NCI-H1930 (cell line): ENCODE measurements around the gene CHRM4.

ENCODE experiments used
- DNase-seq, 2 experiments: peaks; one replicate each; lab custom pipeline; 2025; lab: John Stamatoyannopoulos, UW

CHRM4 gene

DNA sequence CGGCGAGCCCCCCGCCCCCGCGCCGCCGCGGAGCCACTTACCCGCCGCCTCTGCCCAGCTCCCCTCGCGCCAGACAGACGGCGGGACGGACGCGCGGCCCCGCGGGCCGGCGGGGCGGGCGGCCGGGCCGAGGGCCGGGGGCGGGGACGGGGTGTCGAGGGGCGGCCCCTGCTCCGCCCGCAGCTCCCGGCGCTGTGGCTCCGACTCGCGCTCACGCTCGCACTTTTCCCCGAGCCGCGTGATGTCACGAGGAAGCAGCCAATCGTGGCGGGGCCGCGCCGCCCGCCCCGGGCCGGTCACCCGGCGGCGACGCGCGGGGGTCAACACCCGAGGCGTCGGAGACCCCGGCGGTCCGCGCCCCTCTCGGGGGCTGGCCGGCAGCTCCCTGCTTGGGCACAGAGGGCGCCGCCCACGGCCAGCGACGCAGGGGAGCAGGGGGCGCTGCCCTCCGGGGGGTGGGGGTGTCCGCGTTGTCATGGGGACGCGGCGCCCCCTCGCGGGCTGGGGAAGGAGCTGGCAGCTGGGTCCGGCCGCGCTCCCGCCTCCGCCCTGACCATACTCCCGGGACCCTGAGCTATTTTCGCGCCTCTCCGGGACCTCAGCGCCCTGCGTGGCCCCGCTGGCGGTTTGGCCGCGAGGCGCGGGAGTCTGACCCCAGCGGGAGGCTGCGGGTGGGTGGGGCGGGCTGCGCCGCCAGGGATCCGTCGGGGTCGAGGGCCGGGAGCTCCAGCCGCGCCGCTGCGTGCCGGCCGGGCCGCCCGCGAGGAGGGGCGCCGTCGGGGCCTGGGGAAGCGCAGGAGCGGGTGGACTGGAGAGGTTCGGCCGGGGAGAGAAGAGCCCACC, at the start of gene CHRM4:
TSS of gene CHRM4 (minus strand) at position 199 of the 843 bp plus-strand sequence. CDS start 5,219 bp downstream, outside the sequence.
- DNase-seq = peak; percentile 94 to 96

DNA sequence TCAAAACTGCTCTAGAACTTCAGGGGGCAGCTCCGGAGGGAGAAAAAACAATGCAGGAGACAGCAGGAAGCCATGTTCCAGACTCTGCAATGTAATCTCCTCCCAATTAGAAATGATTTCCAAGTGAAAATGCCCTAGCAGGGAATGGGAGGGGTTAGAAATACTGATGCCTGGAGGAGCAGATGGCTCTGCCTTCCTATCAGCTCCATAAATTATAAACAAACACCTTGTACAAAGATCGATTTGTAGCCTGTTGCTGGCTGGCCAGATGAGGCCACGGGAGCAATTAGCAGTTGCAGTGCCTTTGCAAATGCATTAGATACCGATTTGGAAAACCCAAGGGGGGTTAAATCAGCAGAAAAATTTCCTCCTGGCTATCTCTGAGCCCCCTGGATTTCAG, 46.6 kb upstream of the CHRM4 start:
- no peak for DNase-seq

DNA sequence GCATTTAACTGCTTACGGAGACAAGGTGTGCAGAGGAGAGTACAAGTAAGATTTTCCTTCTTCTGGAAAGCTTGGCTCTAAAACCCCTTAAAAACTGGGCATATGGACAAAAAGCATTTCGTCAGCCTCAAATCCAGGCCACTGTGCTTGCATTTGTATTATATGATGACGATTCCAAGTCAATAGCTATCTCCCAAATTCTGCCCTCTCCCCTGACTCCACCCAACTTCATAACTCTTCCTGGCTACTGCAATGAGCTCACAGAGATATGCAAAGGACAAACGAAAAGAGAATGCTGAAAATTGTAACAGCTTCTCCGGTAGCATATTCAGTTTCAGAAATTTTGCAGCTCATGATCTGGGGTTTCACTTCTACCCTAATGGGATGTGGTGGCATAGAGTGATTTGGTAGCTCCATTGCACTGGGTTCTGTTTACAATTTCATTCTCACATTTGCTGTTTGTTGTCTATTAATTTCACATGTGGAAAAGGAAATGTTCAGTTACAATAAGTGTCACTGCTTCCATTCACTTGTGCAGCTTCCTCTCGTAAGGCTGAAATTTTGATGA, 45.6 kb upstream of the CHRM4 start:
- no peak for DNase-seq

DNA sequence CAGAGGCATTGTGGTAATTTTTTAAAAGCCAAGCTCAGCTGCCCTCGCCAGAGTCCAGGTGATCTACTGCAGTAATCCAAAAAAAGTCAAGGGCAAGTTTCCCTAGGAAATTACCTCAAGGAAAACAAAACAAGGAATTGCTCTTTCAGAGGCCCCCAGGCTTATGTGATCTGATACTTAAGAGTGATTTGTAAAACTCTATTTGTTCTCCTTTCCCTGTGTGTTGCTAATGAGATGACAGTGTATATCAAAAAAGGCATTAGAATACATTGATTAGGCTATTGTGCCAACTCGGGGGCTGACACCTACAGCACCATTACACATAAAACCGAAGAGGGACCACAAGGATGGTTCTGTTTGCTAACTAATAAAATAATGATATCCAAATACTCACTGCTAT, 44.5 kb upstream of the CHRM4 start:
- DNase-seq = no peak

DNA sequence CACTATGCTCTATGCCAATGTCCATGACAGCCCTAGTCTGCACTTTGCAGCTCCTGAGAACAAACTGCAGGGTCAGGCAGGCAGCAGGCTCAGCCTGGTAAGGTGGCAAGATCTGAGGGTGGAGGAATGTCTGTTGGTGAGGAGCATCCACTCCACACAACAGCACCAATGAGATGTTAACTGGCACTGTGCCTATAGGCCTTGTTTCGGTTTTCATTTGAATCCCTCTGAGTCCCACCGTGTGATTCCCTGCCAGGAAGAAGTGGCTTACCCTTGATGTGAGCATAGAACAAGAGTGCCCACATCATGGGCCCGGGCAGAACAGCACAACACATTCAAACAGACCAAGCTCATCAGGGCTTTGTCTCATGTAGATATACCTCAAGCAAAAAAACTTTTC, 44.1 kb upstream of the CHRM4 start:
- DNase-seq = no peak

DNA sequence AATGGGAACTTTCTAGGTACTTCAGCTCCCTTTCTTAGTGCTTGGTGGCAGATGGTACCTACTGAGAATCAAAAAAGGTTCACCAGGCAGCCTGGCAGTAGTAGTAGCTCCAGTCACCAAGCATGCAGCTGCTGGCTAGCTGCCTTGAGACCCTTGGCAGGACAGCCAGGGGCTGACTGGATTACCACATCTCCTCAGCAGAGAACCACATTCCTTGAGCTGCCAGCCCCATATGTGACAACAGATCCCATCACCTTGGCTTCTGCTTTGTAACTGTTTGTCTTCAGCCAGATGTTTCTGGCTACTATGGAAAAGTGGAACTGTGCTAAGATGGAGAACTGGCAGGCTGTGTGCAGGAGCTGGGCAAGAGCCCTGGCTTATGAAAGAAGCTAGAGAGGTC, 39.6 kb upstream of the CHRM4 start:
- no peak for DNase-seq

DNA sequence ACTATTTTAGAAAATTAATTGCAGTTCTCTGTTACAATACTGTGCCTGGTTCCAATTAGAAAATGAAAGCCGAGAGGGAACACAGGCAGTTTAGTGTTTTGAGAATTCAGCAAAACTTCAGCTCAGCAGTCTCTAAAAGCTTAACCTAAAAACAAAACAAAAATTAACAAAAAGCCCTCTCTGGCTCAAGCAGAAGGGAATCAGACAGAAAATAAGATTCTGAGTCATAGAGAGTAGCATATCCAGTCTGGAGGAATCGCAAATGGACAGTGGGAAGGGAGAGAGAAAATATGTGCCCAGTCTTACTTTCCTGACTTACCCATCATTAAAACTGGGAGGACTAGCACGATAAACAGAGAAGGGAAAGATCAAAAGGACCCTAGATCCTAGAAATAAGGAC, 38.1 kb upstream of the CHRM4 start:
- DNase-seq = no peak

DNA sequence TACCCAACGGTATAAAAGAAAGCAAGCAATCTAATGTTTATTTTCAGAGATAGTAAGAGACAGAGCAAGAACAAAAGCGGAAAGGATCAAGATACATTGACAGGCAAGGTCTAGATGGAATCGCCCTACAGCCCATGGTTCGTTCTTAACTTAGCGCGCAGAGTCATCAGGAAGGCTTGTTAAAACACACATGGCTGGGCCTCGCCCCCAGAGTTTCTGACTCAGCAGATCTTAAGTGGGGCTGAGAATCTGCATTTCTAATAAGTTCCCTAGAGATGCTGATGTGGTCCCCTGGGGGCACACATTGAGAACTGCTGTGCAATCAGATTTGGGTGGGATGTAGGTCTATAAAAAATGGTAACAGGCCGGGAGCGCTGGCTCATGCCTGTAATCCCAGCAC, 35.8 kb upstream of the CHRM4 start:
- DNase-seq = no peak

DNA sequence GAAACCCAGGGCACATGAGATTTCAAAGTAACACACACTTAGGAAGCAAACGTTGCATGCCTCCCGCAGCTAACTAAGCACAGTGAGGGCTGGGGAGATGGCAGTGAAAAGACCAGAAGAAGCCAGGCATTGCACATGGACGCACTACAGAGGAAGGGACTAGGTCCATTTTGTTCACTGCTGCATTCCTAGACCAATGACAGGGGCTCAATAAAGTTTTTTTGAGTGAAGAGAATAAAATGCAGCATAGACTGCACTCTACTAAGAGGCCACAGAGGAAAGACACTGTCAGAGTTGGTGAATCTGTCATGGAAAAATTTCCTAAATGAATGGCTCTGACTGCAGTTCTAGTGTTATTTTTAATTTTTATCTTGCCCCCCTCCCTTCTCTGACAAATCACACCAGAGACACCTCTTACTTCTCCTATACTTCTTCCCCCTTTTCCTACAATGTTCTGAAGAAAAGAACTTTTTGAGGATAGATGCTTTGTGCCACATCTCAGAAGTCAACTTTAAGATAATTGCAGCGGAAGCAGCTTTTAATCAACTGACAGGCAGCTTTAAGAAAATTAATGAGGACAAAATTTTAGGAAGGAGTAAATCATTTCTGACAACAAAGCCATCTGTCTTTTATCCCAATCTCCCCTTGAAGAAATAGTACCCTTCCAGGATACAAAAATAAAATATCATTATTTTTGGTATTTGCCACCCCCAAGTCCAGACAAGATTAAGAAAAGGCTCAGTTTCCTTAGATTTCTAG, 34.8 kb upstream of the CHRM4 start:
- DNase-seq = no peak

DNA sequence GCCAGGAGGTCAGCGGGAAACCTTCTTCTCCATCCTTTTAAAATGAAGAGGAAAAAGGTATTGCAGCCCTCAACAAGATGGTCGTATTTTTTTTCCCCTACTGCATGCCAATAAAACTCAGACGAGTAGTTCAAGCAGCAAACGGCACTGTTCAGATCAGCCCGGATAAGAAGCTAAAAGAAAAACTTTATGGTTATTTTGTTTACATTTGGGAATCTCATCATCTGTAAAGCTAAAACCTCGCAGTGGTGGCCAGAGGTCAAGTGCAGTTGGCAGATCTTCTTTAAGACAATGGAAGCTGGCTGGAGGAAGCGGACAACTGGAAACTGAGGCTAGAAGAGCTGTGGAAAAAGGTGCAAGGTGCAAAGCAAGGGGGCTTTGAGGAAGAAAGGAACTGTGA, 31.0 kb upstream of the CHRM4 start:
- DNase-seq = no peak

DNA sequence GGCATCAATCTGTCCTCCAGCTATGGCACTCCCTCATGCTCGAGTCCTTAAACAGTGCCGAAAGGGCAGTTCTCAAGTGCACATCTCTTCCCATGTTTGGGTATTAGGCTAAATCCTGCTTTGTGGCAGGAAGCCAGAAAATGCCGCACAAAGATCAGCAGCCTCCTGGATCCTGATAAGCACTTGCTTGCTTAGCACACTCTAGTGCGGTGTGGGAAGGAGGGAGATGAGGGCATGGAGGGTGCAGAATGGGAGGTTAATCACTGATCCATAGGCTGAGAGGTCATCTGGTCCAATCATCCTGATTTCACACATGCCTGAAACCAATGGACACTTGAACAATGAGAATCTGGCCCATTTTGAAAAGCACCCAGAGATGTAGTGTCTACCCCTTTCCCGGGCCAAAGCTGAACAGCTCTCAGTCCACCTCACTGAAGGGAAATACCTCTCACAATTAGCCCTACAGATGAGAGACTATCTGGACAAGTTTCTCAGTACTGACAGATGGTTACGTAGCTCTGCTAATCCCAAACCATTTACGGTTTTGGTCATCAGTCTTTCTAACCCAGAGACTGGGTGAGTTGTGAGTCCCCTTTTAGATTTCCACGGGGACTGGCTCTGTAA, 29.8 kb upstream of the CHRM4 start:
- DNase-seq = no peak

DNA sequence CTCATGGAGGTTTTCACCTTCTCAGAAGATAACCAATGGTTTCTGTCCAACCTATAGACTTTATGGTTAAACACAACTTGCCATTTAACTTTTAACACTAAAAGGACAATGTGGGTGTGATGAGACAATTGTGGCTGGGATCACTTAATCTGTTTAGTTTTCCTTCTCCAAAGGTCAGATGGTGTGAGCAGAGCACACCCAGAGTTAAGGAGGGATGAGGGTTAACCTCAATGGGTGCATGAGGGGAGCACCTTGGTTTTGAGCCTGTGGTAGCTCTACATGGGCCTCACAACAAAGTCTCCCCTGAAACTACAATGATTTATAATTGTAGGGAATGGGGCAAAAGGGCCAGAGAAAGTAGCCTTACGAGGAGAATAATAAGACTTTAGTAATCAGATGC, 28.9 kb upstream of the CHRM4 start:
- no peak for DNase-seq

DNA sequence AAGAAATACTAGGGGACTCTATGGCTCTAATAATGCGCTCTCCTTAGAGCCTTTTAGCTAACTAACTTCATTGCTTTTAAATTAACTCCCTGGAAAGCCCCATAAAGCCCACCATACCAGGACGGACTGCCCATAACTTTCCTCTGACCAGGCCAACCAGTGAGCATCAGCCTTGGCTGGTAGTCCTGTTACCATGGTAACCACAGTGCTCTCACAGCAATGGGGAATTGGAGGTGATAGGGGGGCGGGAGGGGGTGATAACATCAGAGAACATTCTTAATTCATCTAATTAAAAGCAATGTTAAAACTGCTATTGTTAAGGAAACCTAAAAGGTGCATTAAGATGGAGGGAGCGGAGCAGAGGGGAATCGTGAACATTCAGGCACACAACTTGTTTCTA, 27.2 kb upstream of the CHRM4 start:
- DNase-seq = no peak

DNA sequence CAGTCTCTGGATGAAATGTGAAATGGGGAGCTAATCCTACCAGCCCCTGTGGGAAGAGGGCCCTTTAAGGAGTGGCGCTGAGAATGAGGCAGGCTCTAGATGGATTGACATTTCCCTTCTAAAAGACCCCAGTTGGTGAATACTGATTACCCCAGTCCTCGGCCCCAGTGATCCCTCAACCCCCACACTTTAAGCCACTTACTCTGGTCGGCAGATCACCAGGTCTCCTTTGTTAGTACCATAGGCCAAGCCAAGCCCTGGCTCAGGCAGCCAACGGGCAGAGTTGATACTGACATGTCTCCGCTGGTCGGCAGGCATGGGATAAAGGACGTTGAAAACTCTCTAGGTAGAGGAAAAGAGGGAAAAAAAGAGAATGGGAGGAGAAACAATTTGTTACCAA, 26.1 kb upstream of the CHRM4 start:
- DNase-seq = no peak

DNA sequence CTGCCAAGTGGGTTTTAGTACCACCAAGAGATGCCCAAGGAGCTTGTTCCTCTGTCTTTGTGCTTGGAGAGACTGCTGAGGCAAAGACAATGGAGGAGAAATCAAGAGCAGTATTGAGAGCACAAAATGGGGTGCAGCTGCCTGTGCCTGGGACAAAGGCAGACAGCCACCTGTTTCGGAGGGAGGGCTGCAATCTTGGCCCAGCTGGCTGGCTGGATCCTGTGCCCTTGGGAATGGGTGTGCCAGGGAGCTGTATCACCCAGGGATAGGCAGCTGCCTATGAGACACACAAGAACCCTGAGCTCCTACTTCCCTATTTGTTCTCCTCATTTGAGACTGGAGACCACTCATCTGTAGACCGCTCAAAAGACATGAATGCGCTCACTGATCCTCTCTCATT, 23.3 kb upstream of the CHRM4 start:
- no peak for DNase-seq

DNA sequence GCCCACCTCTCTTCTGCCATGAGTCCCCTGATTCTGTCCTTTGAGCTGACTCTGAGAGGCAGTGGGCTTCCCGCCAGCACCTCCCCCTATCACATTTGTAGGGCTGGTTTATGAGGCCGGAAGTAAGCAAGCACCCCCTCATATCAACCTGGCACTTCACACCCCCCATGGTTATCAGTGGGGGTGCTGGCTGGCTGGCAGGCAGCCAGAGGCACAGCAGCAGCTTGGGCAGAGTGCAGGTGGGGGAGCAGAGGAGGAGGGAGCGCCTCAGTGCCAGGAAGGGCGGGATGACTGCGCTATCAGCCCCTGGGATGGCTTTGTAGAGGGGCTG, 22.9 kb upstream of the CHRM4 start:
- no peak for DNase-seq

DNA sequence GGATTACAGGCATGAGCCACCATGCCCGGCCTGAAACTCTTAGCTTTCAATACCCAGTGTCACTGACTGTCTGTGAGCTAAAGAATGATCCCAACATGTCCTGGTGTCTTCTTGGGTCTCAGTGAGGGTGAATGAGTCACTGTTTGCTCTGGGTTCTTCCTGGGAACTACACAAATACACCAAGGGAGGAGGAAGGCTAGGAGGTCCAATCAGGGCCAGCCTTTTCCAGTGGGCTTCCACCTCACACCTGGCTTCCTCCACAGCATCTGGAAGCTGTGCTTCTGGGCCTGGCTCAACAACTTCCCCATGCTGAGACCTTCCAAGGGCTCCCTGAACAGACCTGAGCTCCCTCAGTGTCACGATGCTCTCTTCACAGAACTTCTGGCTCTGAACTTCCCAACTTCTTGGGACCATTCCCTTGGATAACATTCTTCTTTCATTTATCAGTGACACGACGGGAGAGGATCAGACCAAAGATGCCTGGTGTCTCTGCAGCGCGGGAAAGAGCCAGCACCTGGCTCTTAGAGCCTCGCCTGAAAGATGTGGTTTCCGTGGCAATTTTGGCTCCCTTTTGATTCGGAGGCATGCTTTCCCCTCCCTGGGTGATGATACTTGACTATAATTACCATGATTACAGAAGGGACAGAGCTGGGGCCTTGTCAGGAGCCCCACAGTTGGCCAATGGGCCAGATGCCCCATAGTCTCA, 22.3 kb upstream of the CHRM4 start:
- DNase-seq = no peak

DNA sequence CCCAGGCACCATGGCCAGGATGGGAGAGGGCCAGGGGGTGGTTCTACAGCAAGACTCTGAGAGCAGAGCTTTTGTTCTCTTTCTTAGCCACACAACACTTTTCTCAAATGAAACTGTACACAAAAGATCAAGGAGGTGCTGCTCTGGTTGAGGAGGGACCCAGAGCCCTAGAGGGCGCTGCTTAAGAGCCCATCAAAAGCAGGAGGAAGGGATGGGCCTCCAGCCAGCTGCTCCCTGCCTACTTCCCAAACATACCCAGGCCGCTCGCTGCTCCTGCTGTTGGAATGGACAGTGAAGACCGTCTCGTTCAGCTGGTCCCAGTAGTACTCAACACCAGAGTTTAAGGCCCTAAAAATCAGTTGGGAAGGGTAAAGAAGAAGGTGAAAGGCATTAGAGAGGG, 18.4 kb upstream of the CHRM4 start:
- DNase-seq = peak in 1 of 2 experiments; percentile 18

DNA sequence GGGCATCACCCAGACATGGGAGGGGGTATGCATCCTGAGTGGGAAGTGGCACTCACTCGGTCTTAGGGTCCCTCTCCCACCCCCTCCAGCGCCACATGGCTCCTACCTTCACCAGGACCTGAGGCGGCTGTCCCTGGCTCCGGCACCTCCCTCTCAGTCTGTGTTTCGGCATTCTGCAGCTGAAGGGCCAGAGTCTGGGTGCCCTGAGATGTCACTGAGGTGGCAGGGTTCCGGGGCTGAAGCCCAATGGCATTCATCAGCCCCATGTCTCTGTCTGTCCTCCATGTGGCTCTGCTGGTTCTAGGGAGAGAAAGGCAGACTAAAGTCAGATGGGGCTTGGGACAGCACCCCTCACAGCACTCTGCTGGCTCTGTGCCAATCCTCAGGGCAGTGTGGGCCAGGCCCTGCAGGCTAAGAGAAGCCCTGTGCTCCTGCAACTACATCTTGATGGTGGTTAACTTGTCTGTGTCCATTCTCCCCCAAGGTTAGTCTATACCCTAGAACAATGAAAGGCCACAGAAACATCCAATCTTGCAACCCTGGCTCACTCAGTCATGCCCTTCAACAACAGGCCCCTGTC, 16.9 kb upstream of the CHRM4 start:
- no peak for DNase-seq

DNA sequence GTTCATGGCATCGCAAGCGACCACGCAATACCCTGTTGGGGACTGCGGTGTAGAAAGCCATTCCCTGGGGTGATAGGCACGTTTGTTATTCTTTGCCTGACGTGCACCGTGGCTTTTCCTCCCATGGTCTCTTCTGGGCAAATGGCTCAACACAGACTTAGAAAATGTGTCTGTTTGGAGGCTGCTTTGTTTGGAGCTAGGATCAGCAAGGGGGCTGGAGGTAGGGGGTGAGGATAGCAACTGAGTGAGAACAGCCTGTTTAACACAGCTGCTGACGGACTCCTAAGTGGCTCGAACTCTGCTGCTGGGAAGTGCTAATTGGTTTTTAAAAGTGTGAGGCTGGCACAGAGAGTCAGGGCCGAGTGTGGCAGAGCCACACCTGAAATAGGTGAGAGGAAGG, 16.1 kb upstream of the CHRM4 start:
- DNase-seq = no peak

DNA sequence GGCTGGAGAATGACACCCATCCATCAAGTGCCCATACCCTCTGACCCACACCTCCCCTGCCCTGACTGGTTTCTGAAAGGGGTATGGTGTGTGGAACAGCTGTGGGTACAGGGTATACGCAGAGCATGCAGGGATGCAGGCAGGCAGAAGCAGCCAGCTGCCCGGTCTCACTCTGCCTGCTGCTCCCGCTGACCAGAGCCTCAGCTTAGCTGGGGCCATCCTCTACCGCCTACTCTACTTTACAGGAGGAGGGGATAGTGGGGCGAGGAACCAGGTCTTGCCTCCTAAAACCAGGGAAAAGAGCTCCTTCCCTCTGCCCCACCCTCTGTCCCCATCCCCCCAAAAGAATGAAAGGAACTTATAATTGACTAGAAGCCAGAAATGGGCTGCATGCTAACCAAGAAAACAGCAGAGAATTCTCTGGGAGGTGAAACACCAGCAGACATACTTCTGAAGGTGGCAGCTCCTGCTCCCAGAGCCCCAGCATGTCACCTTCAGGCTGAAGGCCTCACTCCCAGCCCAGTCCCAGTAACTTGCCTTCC, 13.0 kb upstream of the CHRM4 start:
- no peak for DNase-seq
